HepG2 (cell line): ENCODE measurements around the gene CSHL1. TPM values are rescaled to one million over a fixed set of nuclear protein-coding genes. Genes with fewer than 3 reads are reported as not detected.

Source experiments
- DPF2 ChIP-seq: sonication (generic); formaldehyde crosslinking; IDR thresholded peaks from 2 replicates; pipeline ENCODE4 v1.4.0; 2020; ENCODE audit warnings: mild to moderate bottlenecking, low read depth, missing genetic modification reagents, borderline replicate concordance
- ELF1 ChIP-seq: sonication (generic); formaldehyde crosslinking; IDR thresholded peaks from 2 replicates; pipeline ENCODE4 v1.4.0; 2020; ENCODE audit warnings: missing genetic modification reagents
- FOXC1 ChIP-seq: sonication (generic); formaldehyde crosslinking; IDR thresholded peaks from 2 replicates; pipeline ENCODE4 v1.8.0; 2022; ENCODE audit warnings: mild to moderate bottlenecking, missing genetic modification reagents, borderline replicate concordance
- MED1 ChIP-seq: sonication (generic); formaldehyde crosslinking; IDR thresholded peaks from 2 replicates; pipeline ENCODE4 v1.4.0; 2020; ENCODE audit warnings: missing genetic modification reagents
- NFKB2 ChIP-seq: sonication (generic); formaldehyde crosslinking; IDR thresholded peaks from 2 replicates; pipeline ENCODE4 v1.4.0; 2020; ENCODE audit warnings: missing genetic modification reagents, borderline replicate concordance
- REXO4 ChIP-seq: sonication (generic); formaldehyde crosslinking; IDR thresholded peaks from 2 replicates; pipeline ENCODE4 v1.8.0; 2022; ENCODE audit warnings: missing genetic modification reagents, mild to moderate bottlenecking, borderline replicate concordance
- TRAFD1 ChIP-seq: sonication (generic); formaldehyde crosslinking; IDR thresholded peaks from 2 replicates; pipeline ENCODE4 v1.5.1; 2020; ENCODE audit warnings: missing genetic modification reagents, mild to moderate bottlenecking, borderline replicate concordance
- YY1 ChIP-seq: IDR thresholded peaks from 2 replicates; pipeline ENCODE4 v1.6.1; 2011; ENCODE audit warnings: low read length, low read depth, moderate library complexity, mild to moderate bottlenecking; ENCODE audit not compliant: insufficient read depth, insufficient replicate concordance
- ZNF660 ChIP-seq: sonication (generic); formaldehyde crosslinking; IDR thresholded peaks from 2 replicates; pipeline ENCODE4 v1.5.1; 2020; ENCODE audit warnings: mild to moderate bottlenecking, low read depth, missing genetic modification reagents, borderline replicate concordance
- ZNF839 ChIP-seq: sonication (generic); formaldehyde crosslinking; IDR thresholded peaks from 2 replicates; pipeline ENCODE4 v1.4.0; 2020; ENCODE audit warnings: missing genetic modification reagents, mild to moderate bottlenecking, borderline replicate concordance
- ZSCAN22 ChIP-seq: sonication (generic); formaldehyde crosslinking; IDR thresholded peaks from 2 replicates; pipeline ENCODE4 v1.4.0; 2020; ENCODE audit warnings: mild to moderate bottlenecking, missing genetic modification reagents
- polyA plus RNA-seq, 8 experiments: library from polyadenylated mRNA; depleted of rRNA in 3 of 8; stranded (reverse) in 7 of 8; unstranded in 1 of 8; fragments of >200 nt; fragmentation: Illumina TruSeq in 4 of 8; extraction: Trizol in 4 of 8; gene quantifications; 2 replicates each; pipeline versions ENCODE4 v1.2.1 to v1.2.3, GENCODE V29; 2011 to 2016; ENCODE audit warnings: low read depth in 4 of 8, missing spikeins in 1 of 8, mixed read lengths in 1 of 8; ENCODE audit not compliant: insufficient read depth in 1 of 8
- total RNA-seq, 5 experiments: library from RNA; depleted of rRNA; stranded (reverse); fragments of >200 nt; fragmentation: Illumina TruSeq; extraction: Trizol; gene quantifications; 2 replicates each; pipeline ENCODE4 v1.2.3, GENCODE V29; 2016; ENCODE audit warnings: low read depth in 1 of 5
- TF ChIP-seq, protein P1 (sequence below): sonication (generic); formaldehyde crosslinking; IDR thresholded peaks from 2 replicates; pipeline ENCODE4 v1.8.0; 2022; ENCODE audit warnings: missing genetic modification reagents, mild to moderate bottlenecking, inconsistent platforms, borderline replicate concordance
- TF ChIP-seq, protein P2 (sequence below): sonication (generic); formaldehyde crosslinking; IDR thresholded peaks from 2 replicates; pipeline ENCODE4 v1.5.0; 2020; ENCODE audit warnings: mild to moderate bottlenecking, missing genetic modification reagents, borderline replicate concordance
- TF ChIP-seq, protein P3 (sequence below): IDR thresholded peaks from 2 replicates; pipeline ENCODE4 v1.6.1; 2016; ENCODE audit warnings: mild to moderate bottlenecking

CSHL1 gene
- total and polyA plus RNA-seq, 2 of the 13 experiments (the other 11 are each of a cell fraction or from before 2014, with no cell fraction given): not detected

DNA sequence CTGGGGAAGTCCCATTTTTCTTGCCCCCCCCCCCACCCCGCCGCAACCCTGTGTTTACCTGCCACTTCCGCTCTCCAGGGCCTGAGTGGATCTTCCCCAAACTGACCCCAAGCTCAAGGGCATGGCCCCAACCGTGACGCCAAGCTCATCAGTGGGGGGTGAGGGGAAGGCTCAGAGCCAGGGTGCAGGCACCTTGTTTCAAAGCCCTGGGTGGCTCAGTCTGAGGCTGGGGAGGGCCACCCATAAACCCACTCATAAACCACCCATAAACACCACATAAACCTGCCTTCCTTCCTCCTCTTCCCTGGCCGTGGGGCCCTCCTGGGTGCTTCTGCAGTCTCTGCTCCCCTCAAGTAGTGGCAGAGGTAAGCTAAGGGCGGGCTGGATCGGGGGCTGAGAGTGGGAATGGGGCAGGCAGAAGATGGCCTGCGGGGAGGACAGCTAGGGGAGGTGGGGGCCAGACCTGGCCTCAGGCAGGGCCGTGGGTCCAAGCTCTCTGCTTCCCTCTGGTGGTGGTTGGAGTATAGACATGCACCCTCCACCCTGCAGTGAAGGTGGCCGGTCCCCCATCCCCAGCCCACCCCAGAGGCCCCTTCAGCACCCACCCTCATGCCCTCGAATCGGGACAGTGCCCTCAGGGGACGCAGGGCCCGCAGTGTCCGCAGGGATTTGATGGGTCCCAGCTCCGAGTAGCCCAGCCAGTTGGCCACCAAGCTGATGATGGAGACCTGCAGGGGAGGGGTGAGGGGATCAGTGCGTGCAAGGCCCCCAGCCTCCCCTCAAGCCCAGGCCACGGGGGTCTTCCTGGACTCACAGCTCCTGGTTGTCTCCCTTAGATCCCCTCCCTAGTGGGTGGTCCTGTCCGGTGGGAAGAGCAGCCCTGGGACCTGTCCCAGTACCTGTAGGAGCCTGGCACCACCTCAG is 35.6 kb upstream of the CSHL1 start (continued):
- TF ChIP-seq, protein P1, sequence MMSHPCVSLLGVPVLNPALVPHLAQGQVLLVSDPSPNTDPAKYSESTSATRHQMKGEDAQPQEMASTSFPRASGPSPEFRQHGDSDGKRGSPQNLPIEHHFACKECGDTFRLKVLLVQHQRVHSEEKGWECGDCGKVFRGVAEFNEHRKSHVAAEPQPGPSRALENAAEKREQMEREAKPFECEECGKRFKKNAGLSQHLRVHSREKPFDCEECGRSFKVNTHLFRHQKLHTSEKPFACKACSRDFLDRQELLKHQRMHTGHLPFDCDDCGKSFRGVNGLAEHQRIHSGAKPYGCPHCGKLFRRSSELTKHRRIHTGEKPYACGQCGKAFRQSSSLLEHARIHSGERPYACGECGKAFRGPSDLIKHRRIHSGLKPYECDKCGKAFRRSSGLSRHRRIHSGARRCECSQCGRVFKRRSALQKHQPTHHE (CRISPR knock-in tag): 0 out of 2 replicates have a peak, but pooled peaks have one; percentile 43
- TF ChIP-seq TRAFD1 (CRISPR knock-in tag) (no peak), REXO4 (no peak), FOXC1 (CRISPR knock-in tag) (no peak), ZSCAN22 (CRISPR knock-in tag) (no peak), ELF1 (CRISPR knock-in tag) (peak; percentile 26; the same call in 1 of the 2 replicates), MED1 (CRISPR knock-in tag) (no peak; the same call in 1 of the 2 replicates), YY1 (peak; percentile 37), ZNF839 (CRISPR knock-in tag) (no peak; the same call in 1 of the 2 replicates), DPF2 (CRISPR knock-in tag) (no peak; the same call in 1 of the 2 replicates), NFKB2 (CRISPR knock-in tag) (0 out of 2 replicates have a peak, but pooled peaks have one; percentile 37), ZNF660 (no peak; the same call in 1 of the 2 replicates)
- TF ChIP-seq, protein P2, sequence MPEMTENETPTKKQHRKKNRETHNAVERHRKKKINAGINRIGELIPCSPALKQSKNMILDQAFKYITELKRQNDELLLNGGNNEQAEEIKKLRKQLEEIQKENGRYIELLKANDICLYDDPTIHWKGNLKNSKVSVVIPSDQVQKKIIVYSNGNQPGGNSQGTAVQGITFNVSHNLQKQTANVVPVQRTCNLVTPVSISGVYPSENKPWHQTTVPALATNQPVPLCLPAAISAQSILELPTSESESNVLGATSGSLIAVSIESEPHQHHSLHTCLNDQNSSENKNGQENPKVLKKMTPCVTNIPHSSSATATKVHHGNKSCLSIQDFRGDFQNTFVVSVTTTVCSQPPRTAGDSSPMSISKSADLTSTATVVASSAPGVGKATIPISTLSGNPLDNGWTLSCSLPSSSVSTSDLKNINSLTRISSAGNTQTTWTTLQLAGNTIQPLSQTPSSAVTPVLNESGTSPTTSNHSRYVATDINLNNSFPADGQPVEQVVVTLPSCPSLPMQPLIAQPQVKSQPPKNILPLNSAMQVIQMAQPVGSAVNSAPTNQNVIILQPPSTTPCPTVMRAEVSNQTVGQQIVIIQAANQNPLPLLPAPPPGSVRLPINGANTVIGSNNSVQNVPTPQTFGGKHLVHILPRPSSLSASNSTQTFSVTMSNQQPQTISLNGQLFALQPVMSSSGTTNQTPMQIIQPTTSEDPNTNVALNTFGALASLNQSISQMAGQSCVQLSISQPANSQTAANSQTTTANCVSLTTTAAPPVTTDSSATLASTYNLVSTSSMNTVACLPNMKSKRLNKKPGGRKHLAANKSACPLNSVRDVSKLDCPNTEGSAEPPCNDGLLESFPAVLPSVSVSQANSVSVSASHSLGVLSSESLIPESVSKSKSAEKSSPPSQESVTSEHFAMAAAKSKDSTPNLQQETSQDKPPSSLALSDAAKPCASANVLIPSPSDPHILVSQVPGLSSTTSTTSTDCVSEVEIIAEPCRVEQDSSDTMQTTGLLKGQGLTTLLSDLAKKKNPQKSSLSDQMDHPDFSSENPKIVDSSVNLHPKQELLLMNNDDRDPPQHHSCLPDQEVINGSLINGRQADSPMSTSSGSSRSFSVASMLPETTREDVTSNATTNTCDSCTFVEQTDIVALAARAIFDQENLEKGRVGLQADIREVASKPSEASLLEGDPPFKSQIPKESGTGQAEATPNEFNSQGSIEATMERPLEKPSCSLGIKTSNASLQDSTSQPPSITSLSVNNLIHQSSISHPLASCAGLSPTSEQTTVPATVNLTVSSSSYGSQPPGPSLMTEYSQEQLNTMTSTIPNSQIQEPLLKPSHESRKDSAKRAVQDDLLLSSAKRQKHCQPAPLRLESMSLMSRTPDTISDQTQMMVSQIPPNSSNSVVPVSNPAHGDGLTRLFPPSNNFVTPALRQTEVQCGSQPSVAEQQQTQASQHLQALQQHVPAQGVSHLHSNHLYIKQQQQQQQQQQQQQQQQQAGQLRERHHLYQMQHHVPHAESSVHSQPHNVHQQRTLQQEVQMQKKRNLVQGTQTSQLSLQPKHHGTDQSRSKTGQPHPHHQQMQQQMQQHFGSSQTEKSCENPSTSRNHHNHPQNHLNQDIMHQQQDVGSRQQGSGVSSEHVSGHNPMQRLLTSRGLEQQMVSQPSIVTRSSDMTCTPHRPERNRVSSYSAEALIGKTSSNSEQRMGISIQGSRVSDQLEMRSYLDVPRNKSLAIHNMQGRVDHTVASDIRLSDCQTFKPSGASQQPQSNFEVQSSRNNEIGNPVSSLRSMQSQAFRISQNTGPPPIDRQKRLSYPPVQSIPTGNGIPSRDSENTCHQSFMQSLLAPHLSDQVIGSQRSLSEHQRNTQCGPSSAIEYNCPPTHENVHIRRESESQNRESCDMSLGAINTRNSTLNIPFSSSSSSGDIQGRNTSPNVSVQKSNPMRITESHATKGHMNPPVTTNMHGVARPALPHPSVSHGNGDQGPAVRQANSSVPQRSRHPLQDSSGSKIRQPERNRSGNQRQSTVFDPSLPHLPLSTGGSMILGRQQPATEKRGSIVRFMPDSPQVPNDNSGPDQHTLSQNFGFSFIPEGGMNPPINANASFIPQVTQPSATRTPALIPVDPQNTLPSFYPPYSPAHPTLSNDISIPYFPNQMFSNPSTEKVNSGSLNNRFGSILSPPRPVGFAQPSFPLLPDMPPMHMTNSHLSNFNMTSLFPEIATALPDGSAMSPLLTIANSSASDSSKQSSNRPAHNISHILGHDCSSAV (CRISPR knock-in tag): no peak
- TF ChIP-seq, protein P3, sequence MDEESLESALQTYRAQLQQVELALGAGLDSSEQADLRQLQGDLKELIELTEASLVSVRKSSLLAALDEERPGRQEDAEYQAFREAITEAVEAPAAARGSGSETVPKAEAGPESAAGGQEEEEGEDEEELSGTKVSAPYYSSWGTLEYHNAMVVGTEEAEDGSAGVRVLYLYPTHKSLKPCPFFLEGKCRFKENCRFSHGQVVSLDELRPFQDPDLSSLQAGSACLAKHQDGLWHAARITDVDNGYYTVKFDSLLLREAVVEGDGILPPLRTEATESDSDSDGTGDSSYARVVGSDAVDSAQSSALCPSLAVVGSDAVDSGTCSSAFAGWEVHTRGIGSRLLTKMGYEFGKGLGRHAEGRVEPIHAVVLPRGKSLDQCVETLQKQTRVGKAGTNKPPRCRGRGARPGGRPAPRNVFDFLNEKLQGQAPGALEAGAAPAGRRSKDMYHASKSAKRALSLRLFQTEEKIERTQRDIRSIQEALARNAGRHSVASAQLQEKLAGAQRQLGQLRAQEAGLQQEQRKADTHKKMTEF (CRISPR knock-in tag): no peak
